Prostate gland (tissue), 2 donors: ENCODE measurements around the gene NDEL1.

ENCODE experiments used
- CTCF ChIP-seq, 4 experiments: fragments of 200-600 bp in 2 of 4; fragments of 450-650 bp in 2 of 4; sonication (generic) in 2 of 4; IDR thresholded peaks; 1 replicate in 3 of 4; 2 replicates in 1 of 4; pipeline ENCODE4 v1.5.1; 2016 to 2019; ENCODE audit warnings: antibody characterized with exemption in 4 of 4, mild to moderate bottlenecking in 2 of 4, moderate library complexity in 2 of 4
- POLR2A ChIP-seq: fragments of 450-650 bp; IDR thresholded peaks from one replicate; pipeline ENCODE4 v1.6.1; 2016; ENCODE audit warnings: antibody characterized with exemption, mild to moderate bottlenecking
- POLR2AphosphoS5 ChIP-seq: sonication (generic); formaldehyde crosslinking; IDR thresholded peaks from one replicate; pipeline ENCODE4 v1.6.1; 2017; ENCODE audit warnings: antibody characterized with exemption

- TF ChIP-seq CTCF (IDR thresholded peaks at IDR 0.05) (no peak), POLR2AphosphoS5 (no peak), POLR2A (no peak)
These were observed 54.2 kb downstream of the NDEL1 start for GRCh38 chr17:8489841-8490240.
